NOMO-1 treated with DMSO at 0.1 percent for 48 hours (cell line): ENCODE measurements around the gene TYW3.
A peak's percentile ranks its signal among the peaks of the same experiment; 100 is the strongest.

ENCODE experiments used
- DNase-seq: peaks from one replicate; lab custom pipeline; 2025; ENCODE audit not compliant: unreplicated experiment; lab: John Stamatoyannopoulos, UW

The TYW3 gene, protein sequence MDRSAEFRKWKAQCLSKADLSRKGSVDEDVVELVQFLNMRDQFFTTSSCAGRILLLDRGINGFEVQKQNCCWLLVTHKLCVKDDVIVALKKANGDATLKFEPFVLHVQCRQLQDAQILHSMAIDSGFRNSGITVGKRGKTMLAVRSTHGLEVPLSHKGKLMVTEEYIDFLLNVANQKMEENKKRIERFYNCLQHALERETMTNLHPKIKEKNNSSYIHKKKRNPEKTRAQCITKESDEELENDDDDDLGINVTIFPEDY

DNA sequence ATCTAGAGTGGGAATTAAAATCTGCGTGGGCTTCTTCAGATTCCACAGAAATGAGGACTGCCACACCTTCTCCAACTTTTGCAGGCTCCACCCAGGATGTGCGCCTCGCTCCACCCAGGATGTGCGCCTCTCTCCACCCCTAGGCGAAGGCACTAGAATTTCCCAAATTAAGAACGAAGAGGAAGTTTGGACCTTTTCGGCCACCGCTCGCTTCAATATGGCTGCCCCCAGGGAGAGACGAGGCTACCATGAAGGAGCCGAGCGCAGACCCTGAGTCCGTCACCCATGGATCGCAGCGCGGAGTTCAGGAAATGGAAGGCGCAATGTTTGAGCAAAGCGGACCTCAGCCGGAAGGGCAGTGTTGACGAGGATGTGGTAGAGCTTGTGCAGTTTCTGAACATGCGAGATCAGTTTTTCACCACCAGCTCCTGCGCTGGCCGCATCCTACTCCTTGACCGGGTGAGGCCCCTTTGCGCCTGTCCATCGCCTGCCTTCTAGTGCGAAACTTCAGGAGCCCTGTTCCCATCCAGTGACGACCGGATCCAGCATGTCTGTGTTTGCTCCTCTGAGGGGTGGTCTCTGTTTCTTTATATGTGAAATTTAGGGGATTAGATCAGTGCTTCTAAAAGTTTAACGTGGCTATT is at the start of gene TYW3, which contains the start of gene CRYZ:
Gene TYW3, plus strand, starts transcription at position 193 of the 644 bp plus-strand sequence. Its CDS starts 93 bp downstream, at position 286.
Gene CRYZ, minus strand, starts transcription at position 91 of the 644 bp plus-strand sequence. CDS start 8,229 bp downstream, outside the sequence.
- DNase-seq = peak; percentile 89

DNA sequence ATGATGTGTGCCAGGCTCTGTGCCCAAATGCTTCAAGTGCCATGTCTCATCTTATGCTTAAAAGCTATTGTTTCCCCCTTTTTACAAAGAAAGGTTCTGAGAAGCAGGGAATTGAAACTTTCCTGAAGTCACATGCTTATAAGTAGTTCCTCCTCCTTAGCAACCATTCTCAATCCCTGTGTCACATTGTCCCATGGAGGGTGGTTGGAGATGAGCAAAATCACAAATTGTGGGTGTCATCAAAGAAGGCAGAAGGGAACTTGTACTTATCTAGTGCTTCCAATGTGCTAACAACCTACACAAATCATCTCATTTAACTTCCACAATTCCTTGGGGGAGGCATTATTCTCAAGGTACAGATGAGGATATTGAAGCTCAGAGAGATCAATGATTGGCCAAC is 49.3 kb upstream of the TYW3 start:
- DNase-seq = no peak

DNA sequence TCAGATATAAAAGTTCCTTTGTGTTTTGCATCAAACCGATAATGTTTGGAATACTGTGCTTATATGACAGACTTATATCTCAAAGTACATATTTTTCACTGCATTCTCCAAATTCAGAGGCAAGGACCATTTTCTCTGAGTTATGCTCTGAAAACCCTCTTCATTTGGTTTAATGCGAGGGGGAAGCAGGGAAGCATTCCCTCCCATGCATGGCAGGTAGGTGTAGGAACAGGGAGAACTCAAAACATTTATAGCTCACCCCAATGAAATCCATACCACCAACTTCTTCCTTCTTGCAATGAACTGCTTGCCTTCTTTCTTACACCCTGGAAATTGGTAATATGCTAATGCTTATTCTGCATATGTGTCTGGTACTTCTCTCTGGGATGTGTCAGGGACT is 48.7 kb upstream of the TYW3 start:
- DNase-seq = no peak

DNA sequence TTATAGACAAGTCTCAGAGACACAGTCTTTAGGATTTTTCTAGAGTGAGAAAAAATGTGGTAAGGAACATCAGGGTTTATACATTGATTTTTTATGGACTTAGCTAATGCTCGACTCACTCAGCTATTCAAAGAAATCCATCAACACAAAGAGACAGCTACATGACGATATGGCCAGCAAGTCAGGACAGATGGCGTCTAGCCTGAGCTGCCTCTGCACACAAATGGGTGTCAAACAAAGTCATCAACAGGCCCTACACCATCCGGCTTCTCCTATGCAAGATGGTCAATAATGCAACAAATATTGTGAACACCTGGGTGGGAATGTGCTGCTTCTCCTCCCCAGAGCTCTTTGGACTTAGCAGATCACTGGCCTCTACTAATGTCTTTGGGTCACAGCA is 46.0 kb upstream of the TYW3 start:
- no peak for DNase-seq

DNA sequence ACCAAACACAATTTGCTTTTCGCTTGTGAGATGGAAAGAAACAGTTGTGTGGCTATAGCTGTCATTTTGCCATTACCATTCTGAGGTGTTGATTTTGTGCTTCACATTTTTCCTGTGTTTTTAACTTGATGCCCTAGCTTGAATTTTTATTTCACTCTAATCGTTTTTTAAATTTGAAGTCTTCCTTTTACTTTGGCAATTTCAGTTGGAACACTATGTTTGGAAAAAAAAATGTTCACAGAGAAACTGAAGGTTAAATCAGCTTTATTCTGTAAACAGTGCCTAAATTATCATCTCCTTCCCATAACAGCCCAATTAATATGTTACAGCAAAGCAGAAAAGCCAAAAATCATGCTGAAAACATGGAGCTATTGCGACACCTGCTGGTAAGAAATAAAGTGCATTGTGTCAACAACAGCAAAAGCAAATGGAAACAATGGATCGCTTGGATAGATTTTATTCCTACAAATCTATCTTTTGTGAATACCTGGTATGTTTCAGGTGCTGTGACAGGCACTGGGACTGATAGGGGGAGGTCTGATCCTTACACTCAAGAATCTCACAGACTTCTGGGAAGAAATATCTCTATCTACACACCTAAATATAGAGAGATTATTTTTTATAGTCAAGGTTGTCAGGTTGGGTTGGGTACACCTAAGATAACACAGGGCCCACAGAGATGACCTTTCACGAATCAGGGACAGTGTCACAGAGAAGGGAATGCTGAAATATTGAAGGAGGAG is 43.2 kb upstream of the TYW3 start:
- peak; percentile 39 for DNase-seq

DNA sequence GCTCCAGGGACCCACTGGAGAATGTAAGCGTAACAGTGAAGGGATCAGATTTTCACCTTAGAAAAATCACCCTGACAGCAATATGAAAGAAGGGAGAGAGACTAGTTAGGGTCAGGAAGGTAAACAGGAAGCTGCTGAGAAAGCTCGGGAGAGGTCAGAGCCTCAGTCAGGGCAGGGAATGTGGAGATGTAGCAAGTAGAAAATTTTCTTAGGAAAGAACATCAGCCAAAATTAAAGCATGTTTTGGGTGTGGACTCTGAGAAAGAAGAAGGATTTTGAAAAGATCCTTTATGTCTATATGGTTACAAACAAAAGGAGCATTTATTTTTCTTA is 42.6 kb upstream of the TYW3 start:
- no peak for DNase-seq

DNA sequence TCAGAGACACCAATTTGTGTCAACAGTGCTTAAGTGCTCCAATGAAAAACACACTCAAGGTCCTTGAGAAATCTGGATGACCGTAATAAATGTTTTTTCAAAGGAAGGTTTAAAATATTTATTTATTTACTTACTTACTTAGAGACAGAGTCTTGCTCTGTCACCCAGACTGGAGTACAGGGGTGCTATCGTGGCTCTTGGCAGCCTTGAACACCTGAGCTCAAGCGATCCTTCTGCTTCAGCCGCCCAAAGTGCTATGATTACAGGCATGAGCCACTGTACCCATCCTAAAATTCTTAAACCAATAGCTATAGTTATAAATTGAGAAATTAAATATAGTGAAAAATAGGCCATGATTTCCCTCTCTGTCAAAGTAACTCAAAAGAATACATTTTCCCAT is 42.0 kb upstream of the TYW3 start:
- no peak for DNase-seq

DNA sequence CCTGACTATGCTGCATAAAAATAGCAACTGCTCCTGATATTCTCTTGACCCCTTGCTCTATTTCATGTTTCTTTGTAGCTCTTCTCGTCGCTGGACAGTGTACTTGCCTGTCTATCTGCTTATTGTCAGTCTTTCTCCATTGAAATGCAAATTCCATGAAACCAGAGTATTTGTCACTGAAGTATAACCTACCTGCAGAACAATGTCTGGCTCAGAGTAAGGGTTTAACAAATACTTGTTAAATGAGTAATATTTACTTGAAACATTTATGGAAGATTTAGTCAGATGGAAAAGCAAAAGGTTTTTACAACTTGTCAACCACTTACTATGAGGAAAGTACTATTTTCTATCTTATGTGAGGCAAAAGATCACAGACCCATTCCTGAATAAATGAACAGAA is 39.5 kb upstream of the TYW3 start:
- no peak for DNase-seq

DNA sequence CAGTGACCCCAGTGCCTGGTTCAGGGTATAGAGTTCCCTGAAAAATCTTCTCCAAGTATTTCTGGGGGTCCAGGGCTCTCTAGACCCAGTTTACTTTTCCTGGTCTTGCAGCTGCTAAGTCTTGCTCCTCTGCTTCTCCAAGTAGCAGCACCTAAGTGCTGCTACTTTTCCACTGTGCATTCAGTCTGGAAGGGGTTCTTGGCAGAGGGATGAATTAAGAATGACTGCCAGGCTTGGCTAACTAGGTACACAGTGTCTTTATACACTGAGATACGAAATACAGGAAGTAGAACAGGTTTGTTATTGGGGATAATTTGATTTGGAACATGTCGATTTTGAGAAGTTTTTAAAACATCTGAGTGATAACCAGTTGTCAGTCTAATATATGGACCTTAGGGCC is 35.1 kb upstream of the TYW3 start:
- no peak for DNase-seq

DNA sequence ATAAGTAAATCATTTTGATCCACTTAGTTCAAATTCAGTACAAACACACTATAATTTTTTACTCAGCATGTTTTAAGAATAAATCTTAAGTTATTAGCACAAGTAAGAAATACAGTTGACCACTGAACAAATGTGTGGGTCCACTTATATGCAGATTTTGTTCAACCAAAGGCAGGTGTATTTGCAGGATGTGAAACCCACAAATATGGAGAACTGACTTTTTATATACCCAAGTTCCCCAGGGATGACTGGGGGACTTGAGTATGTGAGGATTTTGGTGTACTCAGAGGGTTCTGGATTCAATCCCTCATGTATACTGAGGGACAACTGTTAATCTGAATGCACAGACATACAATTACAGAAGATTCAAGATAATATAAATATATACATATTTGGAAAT is 33.6 kb upstream of the TYW3 start:
- DNase-seq = no peak

DNA sequence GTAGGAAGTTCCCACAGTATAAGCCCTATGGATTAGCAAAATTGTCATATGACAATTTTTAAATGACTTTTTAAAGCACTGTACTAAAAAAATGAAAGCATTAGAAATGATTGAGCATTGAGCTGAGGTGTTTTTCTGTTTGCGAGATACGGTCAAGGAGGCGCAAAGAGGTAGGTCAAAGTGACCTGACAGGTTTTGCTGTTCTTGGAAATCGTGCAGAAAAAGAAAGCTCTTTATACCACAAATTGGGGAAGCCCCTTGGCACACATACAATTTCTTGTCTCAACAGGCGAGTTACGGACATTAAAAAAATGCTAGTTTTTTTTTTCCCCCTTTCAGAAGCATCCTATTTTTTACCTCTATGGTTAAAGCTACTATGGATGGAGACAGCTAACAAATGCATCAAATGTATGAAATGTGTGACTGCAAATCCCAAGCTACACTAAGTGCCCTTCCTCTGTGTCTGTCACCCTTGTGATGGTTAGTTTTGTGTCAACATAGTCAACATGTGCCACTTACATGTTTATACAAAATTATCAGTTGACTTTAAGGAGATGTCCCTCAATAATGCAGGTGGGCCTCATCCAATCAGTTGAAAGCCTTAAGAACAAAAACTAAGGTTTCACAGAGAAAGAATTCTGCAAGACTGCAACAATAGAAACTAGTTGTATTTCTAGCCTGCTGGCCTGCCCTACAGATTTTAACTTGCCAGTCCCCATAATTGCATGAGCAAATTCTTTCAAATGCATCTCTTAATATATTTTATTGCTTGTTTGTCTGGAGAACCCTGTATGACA is 29.4 kb upstream of the TYW3 start:
- no peak for DNase-seq

DNA sequence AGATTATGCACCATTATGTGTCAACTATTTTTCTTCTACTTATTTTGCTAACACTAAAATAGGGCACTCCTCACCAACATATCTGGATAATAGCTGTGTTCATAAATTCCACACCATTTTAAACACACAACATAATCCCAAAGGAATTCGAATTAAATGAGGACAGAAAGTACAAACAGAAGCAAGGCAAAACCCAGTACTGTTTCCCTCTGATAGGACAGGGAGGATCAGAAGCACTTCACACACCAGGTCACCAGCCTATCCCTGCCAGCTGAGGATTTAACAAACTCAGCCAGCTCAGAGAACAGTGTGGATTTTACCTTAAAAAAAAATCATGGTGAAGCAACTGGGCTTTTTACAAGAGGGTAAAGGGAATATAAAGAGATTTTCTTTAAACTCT is 20.1 kb upstream of the TYW3 start:
- no peak for DNase-seq

DNA sequence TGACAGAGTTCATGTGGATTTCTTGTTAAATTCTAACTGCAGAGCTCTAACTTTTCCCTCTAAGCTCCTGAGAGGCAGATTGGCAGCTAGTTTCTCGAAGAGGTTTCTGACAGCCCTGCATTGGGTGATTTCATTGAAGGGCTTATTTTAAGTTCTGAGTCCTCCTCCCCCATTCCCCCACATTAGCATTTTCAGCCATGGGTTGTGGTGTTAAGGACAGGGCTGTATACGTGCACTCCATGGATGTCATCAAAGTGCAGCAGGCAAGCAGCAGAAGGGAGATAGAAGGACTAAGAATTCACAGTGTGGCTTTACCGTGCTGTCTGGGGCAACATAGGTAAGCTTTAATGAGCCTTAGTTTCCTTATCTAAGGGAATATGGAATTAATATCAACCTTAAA is 19.1 kb upstream of the TYW3 start:
- no peak for DNase-seq

DNA sequence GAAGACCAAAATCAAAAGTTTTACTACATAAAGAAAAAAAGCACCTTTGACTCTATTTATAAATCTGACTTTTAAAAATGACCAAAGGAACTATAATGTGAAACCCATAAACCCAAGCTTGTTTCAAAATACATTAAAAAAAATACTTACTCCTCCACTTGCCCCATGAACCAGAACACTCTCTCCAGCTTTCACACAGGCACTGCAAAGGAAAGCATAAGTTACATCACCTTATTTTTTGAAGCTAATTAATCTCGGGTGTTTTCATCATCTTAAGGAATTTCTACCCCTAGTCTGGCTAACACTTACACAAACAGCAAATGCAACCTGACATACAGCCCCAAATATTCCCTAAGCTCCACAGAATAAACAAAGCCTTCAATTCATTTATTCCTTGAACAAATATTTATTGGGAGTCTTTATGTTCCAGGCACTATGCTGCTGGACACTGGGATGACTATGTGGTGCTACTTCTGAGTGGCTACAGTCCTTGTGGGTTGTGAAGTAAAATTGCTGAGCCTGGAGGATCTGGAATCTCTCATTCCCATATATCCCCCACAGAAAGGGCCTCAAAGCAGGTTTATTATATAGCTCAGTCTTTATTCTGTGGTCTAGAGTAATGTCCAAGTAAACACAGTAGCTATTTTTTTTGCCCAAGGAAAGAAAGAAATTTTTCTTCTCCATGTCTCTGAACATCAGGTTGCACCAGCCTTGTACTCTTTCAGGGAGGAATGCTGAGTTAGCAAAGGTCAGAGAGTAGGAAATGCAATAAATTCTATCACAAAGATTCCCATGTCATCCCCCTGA is 18.3 kb upstream of the TYW3 start:
- no peak for DNase-seq

DNA sequence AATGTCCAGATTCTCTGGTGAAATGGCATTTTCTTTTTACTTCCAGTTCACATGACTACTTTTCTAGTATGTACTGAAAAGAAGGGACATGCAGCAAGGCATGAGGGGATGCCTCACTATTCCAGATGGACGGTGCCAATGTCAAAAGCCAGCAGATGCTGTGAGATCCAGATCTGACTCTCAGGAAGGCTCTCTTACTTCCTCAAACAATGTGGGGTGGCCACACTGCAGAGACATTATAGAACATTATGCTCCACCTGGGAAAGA is 17.8 kb upstream of the TYW3 start:
- no peak for DNase-seq

DNA sequence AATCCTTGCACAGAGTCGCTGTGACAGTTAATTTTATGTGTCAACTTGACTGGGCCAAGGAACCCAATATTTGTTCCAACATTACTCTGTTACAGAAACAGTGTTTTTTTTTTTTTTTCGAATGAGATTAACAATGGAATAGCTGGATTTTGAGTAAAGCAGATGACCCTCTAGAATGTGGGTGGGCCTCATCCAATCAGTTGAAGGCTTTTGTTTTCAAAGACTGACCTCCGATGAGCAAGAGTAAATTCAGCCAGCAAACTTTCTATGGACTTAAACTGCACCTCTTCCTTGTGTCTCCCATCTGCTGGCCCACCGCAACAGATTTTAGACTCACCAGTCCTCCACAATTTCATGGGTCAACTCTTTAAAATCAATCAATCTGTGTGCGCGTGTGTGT is 17.1 kb upstream of the TYW3 start:
- DNase-seq = no peak

DNA sequence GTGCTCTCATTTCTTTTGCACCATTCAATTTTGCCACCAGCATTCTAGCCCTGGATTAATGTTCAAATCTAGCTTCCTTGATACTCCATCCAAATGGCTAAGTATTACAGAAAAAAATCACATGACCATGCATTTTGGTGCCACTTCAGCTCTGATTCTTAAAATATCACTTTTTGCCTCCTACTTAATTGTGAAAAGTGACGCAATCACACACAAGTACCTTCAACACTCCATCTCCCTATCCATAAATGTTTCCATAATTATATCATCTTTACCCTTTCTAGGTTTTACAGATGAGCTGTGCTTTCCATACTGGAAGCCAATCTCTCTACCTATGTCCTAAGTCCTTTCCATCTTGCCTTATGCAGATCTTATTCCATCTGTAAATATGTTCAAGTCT is 16.1 kb upstream of the TYW3 start:
- no peak for DNase-seq

DNA sequence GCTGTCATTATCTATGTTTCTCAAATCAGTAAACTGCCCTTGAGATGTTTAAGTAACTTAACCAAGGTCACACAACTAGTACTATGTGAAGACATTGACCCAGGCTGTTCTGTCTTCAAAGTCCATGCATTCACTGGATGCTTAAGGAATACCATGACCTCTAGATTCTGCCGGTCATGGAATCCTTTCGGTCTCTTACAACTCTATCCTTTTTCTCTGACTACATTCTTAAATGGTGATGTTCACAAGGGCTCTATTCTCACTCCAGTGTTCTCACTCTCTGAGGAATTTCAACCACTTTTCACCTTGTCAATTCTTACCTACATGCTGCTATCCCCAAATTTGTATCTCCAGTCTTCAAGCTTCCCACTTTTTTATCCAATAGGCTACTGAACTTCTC is 15.3 kb upstream of the TYW3 start:
- no peak for DNase-seq

DNA sequence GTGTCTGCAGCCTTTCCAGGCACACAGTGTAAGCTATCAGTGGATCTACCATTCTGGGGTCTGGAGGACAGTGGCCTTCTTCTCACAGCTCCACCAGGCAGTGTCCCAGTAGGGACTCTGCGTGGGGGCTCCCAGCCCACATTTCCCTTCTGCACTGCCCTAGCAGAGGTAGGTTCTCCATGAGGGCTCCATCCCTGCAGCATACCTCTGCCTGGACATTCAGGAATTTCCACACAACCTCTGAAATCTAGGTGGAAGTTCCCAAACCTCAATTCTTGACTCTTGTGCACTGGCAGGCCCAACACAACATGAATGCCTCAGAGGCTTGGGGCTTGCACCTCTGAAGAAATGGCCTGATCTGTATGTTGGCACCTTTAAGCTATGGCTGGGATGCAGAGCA is 6.9 kb upstream of the TYW3 start:
- no peak for DNase-seq

DNA sequence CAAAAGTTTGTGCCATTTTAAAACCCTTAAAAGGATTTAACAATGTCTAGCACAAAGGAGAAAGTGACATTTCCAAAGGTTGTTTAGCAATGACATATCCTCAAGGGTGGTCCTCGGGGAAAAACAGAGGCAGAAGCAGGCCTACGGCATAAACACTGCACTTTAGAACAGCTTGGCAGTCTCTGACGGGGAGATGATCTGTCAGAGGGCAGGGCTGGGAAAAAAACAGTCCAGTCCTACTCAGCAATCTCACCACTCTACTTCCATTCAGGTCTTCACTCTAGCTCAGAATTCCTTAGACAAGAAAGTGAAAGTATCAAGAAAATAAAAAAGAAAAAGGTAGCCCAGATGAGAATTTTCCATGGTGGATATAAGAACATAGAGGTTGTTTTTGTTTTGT is 4.2 kb upstream of the TYW3 start:
- DNase-seq = no peak
